Liver (tissue), 9 donors: Measurements from ENCODE around the gene ABHD15. TPM values are rescaled to one million over a fixed set of nuclear protein-coding genes. Genes with fewer than 3 reads are reported as not detected.
A peak's percentile ranks its signal among the peaks of the same experiment; 100 is the strongest.

Source experiments
- DNase-seq: peaks from one replicate; pipeline ENCODE4 v3.0.0-alpha.2; 2017; ENCODE audit warnings: low spot score
- H3K27ac ChIP-seq, 2 donors: one replicate each; pipeline ENCODE4 v1.7.0; 2013; ENCODE audit warnings: inconsistent platforms in 2 of 2, low read length in 2 of 2, control low read depth in 1 of 2, low read depth in 1 of 2, mild to moderate bottlenecking in 1 of 2
- H3K27me3 ChIP-seq, 4 donors: one replicate each; pipeline versions ENCODE4 v1.6.1 to v1.7.0; 2013; ENCODE audit warnings: low read length in 3 of 4, inconsistent platforms in 1 of 4, mild to moderate bottlenecking in 1 of 4, moderate library complexity in 1 of 4; ENCODE audit not compliant: control insufficient read depth in 4 of 4, insufficient read depth in 4 of 4
- H3K36me3 ChIP-seq, 4 donors: one replicate each; pipeline versions ENCODE4 v1.6.1 to v1.7.0; 2013; ENCODE audit warnings: low read length in 3 of 4, mild to moderate bottlenecking in 3 of 4, low read depth in 1 of 4, moderate library complexity in 1 of 4; ENCODE audit not compliant: control insufficient read depth in 4 of 4, insufficient read depth in 3 of 4
- H3K4me1 ChIP-seq, 4 donors: one replicate each; pipeline versions ENCODE4 v1.6.1 to v1.7.0; 2013; ENCODE audit warnings: low read length in 3 of 4, mild to moderate bottlenecking in 3 of 4, moderate library complexity in 1 of 4; ENCODE audit not compliant: control insufficient read depth in 4 of 4, insufficient read depth in 4 of 4
- H3K4me3 ChIP-seq, 3 donors: one replicate each; pipeline versions ENCODE4 v1.6.1 to v1.7.0; 2013; ENCODE audit warnings: low read length in 3 of 3, control low read depth in 1 of 3, low read depth in 1 of 3, mild to moderate bottlenecking in 1 of 3
- H3K9ac ChIP-seq, 2 donors: one replicate each; pipeline ENCODE4 v1.7.0; 2013; ENCODE audit warnings: low read length in 2 of 2, mild to moderate bottlenecking in 2 of 2, moderate library complexity in 2 of 2, control low read depth in 1 of 2, low read depth in 1 of 2
- H3K9me3 ChIP-seq, 4 donors: one replicate each; pipeline versions ENCODE4 v1.6.1 to v1.7.0; 2013; ENCODE audit warnings: low read length in 3 of 4; ENCODE audit not compliant: control insufficient read depth in 4 of 4
- EGR1 ChIP-seq, 2 donors: IDR thresholded peaks; 2 replicates each; pipeline ENCODE4 v1.6.1; 2016 to 2018; ENCODE audit warnings: antibody characterized with exemption in 2 of 2, low read depth in 2 of 2
- FOXA1 ChIP-seq: IDR thresholded peaks from 2 replicates; pipeline ENCODE4 v1.6.1; 2016; ENCODE audit warnings: antibody characterized with exemption
- GABPA ChIP-seq, 2 donors: IDR thresholded peaks in 1 of 2; conservative IDR thresholded peaks in 1 of 2; 2 replicates each; pipeline ENCODE4 v1.6.1; 2016; ENCODE audit warnings: antibody characterized with exemption in 2 of 2, mild to moderate bottlenecking in 1 of 2, moderate library complexity in 1 of 2
- HNF4G ChIP-seq: IDR thresholded peaks from 2 replicates; pipeline ENCODE4 v1.6.1; 2016; ENCODE audit warnings: antibody characterized with exemption
- JUND ChIP-seq, 2 donors: IDR thresholded peaks; 2 replicates each; pipeline ENCODE4 v1.6.1; 2016; ENCODE audit warnings: antibody characterized with exemption in 2 of 2
- NR2F2 ChIP-seq: IDR thresholded peaks from 2 replicates; pipeline ENCODE4 v1.6.1; 2016; ENCODE audit warnings: antibody characterized with exemption
- RXRA ChIP-seq, 2 donors: IDR thresholded peaks; 2 replicates each; pipeline ENCODE4 v1.6.1; 2017 to 2018; ENCODE audit warnings: antibody characterized with exemption in 2 of 2, mild to moderate bottlenecking in 1 of 2
- SP1 ChIP-seq: IDR thresholded peaks from 2 replicates; pipeline ENCODE4 v1.6.1; 2018; ENCODE audit warnings: antibody characterized with exemption, mild to moderate bottlenecking
- TAF1 ChIP-seq: conservative IDR thresholded peaks from 2 replicates; pipeline ENCODE4 v1.6.1; 2016; ENCODE audit warnings: antibody characterized with exemption, mild to moderate bottlenecking
- YY1 ChIP-seq: IDR thresholded peaks from 2 replicates; pipeline ENCODE4 v1.6.1; 2016; ENCODE audit warnings: antibody characterized with exemption, mild to moderate bottlenecking
- WGBS: extraction: QIAGEN DNeasy Blood & Tissue Kit; methylation state at CpG from one replicate; pipeline ENCODE4 v1.1.7; 2013; 5-methylcytosine and 5-hydroxymethylcytosine counted together
- polyA plus RNA-seq, 2 donors: library from polyadenylated mRNA; stranded (reverse) in 1 of 2; unstranded in 1 of 2; fragments of 200-250 nt in 1 of 2; fragments of >200 nt in 1 of 2; fragmentation: Nextera tagmentation in 1 of 2; extraction: Ambion mirVana in 1 of 2; gene quantifications; one replicate each; pipeline versions ENCODE4 v1.2.1 to v1.2.3, GENCODE V29; 2013 to 2015
- total RNA-seq, 2 donors: library from RNA; depleted of rRNA; stranded (reverse); fragments of >200 nt; gene quantifications; one replicate each; pipeline ENCODE4 v1.2.3, GENCODE V29; 2014
- TF ChIP-seq, protein P1 (sequence below): IDR thresholded peaks from 2 replicates; pipeline ENCODE4 v1.6.1; 2016; ENCODE audit warnings: antibody characterized with exemption
- TF ChIP-seq, protein P2 (sequence below): IDR thresholded peaks from 2 replicates; pipeline ENCODE4 v1.6.1; 2016; ENCODE audit warnings: antibody characterized with exemption
- TF ChIP-seq, protein P3 (sequence below): fragments of 150-350 bp; IDR thresholded peaks from 2 replicates; pipeline ENCODE4 v1.5.1; 2017; ENCODE audit warnings: improper control_type of control experiment, low read depth, low read length; ENCODE audit not compliant: missing input control
- TF ChIP-seq, protein P4 (sequence below): IDR thresholded peaks from 2 replicates; pipeline ENCODE4 v1.6.1; 2016; ENCODE audit warnings: antibody characterized with exemption, mild to moderate bottlenecking
- donor health status: healthy.
- donor health status: healthy.
- donor health status: healthy.
- donor health status: healthy.
- donor health status: healthy.

Gene ABHD15
- total and polyA plus RNA-seq, 4 donors, result 5.6 to 25.7 (median 10.6) TPM

DNA sequence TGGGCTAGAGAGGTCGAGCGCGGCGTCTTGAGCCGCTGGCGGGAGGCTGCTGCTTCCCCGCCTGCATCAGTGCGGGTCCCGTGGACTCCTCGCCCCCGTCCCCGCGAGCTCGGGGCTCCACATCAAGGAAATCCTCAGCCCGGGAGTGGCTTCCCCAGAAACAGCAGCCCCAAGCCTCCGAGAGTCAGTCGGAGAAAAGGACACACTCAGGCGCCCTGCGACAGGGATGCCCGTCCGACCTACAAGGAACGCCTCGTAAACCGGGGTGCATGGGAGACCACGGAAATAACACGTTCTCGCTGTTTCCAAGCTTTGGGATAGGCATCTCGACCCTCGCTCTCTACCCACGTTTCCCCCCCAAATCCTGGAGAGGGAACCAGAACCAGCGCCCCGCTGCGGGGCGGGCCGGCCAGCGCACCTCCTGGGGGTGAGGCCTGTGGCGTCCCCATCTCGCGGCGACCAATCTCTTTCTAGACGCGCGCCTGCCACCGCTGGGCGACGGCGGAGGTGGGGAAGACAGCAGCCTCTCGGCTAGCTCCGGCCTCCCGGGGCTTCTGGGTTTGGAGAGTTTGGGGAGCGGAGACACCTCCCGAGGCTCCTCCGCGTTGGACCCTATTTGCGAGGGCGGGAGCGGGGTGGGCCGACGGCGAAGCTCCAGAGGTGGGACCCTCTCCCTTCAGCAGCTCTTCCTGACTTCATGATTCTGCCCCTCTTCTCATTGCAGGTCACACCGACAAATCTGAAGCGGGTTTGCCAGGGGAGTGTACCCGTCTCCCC lies 905 bp upstream of the ABHD15 start:
- Histone ChIP-seq H3K4me1 (peaks cover 10 to 64% (median 50%) of the 10 kb centered on the region in 4 donors), H3K9me3 (no peaks in the 10 kb centered on the region), H3K27ac (peak overlapping the region; percentile 87 to 91), H3K27me3 (no peaks in the 10 kb centered on the region), H3K36me3 (peaks cover 0 to 3% (median 1%) of the 10 kb centered on the region in 4 donors), H3K4me3 (peak overlapping the region; percentile 77 to 92 (median 83)), H3K9ac (peak overlapping the region; percentile 85 to 87)
- DNase-seq, result no peak
- under 1% methylated on average over 63 of the region's 63 CpGs for WGBS
- TF ChIP-seq JUND (IDR thresholded peaks at IDR 0.05) (no peak), GABPA (IDR thresholded peaks at IDR 0.05 in 1 of 2, conservative IDR thresholded peaks at IDR 0.05 in 1 of 2) (no peak), HNF4G (no peak), EGR1 (IDR thresholded peaks at IDR 0.05; ENCODE audit: low read depth in 2 of 2) (no peak), YY1 (peak; percentile 54), TAF1 (no peak), RXRA (IDR thresholded peaks at IDR 0.05) (no peak), FOXA1 (no peak), SP1 (peak; percentile 9)
- TF ChIP-seq, protein P1, sequence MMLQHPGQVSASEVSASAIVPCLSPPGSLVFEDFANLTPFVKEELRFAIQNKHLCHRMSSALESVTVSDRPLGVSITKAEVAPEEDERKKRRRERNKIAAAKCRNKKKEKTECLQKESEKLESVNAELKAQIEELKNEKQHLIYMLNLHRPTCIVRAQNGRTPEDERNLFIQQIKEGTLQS, result no peak
- TF ChIP-seq, protein P2, sequence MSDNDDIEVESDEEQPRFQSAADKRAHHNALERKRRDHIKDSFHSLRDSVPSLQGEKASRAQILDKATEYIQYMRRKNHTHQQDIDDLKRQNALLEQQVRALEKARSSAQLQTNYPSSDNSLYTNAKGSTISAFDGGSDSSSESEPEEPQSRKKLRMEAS, result no peak
- TF ChIP-seq, protein P3, sequence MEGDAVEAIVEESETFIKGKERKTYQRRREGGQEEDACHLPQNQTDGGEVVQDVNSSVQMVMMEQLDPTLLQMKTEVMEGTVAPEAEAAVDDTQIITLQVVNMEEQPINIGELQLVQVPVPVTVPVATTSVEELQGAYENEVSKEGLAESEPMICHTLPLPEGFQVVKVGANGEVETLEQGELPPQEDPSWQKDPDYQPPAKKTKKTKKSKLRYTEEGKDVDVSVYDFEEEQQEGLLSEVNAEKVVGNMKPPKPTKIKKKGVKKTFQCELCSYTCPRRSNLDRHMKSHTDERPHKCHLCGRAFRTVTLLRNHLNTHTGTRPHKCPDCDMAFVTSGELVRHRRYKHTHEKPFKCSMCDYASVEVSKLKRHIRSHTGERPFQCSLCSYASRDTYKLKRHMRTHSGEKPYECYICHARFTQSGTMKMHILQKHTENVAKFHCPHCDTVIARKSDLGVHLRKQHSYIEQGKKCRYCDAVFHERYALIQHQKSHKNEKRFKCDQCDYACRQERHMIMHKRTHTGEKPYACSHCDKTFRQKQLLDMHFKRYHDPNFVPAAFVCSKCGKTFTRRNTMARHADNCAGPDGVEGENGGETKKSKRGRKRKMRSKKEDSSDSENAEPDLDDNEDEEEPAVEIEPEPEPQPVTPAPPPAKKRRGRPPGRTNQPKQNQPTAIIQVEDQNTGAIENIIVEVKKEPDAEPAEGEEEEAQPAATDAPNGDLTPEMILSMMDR, result peak; percentile 26
- TF ChIP-seq, protein P4, sequence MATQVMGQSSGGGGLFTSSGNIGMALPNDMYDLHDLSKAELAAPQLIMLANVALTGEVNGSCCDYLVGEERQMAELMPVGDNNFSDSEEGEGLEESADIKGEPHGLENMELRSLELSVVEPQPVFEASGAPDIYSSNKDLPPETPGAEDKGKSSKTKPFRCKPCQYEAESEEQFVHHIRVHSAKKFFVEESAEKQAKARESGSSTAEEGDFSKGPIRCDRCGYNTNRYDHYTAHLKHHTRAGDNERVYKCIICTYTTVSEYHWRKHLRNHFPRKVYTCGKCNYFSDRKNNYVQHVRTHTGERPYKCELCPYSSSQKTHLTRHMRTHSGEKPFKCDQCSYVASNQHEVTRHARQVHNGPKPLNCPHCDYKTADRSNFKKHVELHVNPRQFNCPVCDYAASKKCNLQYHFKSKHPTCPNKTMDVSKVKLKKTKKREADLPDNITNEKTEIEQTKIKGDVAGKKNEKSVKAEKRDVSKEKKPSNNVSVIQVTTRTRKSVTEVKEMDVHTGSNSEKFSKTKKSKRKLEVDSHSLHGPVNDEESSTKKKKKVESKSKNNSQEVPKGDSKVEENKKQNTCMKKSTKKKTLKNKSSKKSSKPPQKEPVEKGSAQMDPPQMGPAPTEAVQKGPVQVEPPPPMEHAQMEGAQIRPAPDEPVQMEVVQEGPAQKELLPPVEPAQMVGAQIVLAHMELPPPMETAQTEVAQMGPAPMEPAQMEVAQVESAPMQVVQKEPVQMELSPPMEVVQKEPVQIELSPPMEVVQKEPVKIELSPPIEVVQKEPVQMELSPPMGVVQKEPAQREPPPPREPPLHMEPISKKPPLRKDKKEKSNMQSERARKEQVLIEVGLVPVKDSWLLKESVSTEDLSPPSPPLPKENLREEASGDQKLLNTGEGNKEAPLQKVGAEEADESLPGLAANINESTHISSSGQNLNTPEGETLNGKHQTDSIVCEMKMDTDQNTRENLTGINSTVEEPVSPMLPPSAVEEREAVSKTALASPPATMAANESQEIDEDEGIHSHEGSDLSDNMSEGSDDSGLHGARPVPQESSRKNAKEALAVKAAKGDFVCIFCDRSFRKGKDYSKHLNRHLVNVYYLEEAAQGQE, result no peak

DNA sequence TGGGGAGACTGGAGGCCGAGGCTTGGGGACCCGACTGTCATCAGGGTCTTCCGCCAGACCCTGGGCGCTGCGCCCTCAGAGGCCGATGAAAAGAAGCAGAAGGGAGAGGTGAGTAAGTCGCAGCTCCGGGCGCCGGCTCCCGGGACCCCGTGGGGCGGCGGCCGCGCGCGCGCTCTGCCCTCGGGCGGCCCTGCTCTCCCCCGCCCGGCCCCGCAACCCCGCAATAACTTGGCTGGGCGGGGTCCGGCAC lies 392 bp upstream of the ABHD15 start:
- under 1% methylated on average over 27 of the region's 27 CpGs for WGBS
- H3K9me3 ChIP-seq, result no peaks in the 10 kb centered on the region
- no peak for DNase-seq
- peaks cover 9 to 65% (median 50%) of the 10 kb centered on the region in 4 donors for H3K4me1 ChIP-seq
- H3K27ac ChIP-seq, result peak overlapping the region; percentile 87 to 91
- peak overlapping the region in 1 of 2 donors; percentile 87 for H3K9ac ChIP-seq
- no peaks in the 10 kb centered on the region for H3K27me3 ChIP-seq
- TF ChIP-seq EGR1 (IDR thresholded peaks at IDR 0.05; ENCODE audit: low read depth in 2 of 2) (no peak), NR2F2 (no peak), FOXA1 (no peak), SP1 (no peak), YY1 (no peak), TAF1 (no peak), GABPA (IDR thresholded peaks at IDR 0.05 in 1 of 2, conservative IDR thresholded peaks at IDR 0.05 in 1 of 2) (no peak)
- TF ChIP-seq, protein P3, result no peak
- TF ChIP-seq, protein P1, result no peak
- peaks cover 0 to 7% (median 1%) of the 10 kb centered on the region in 4 donors for H3K36me3 ChIP-seq
- peak overlapping the region; percentile 67 to 92 (median 77) for H3K4me3 ChIP-seq
